HAP-1 (cell line): ENCODE data around the gene DSPP.

Source experiments
- DNase-seq, 2 experiments: peaks; one replicate each; pipeline ENCODE4 v3.0.0-alpha.2; 2016 to 2020; ENCODE audit warnings: low spot score in 2 of 2
- H3K27me3 ChIP-seq: fragments of 250-450 bp; sonication (Bioruptor Pico); 2 replicates; pipeline ENCODE4 v1.5.1; 2020; ENCODE audit warnings: low read depth, mild to moderate bottlenecking, moderate library complexity
- H3K36me3 ChIP-seq: fragments of 250-450 bp; sonication (Bioruptor Pico); replicated peaks from 2 replicates; pipeline ENCODE4 v1.5.1; 2020; ENCODE audit warnings: mild to moderate bottlenecking
- H3K4me1 ChIP-seq: fragments of 250-450 bp; sonication (Bioruptor Pico); 2 replicates; pipeline ENCODE4 v1.5.1; 2020; ENCODE audit warnings: mild to moderate bottlenecking
- H3K4me3 ChIP-seq: fragments of 250-450 bp; sonication (Bioruptor Pico); 2 replicates; pipeline ENCODE4 v1.5.1; 2020; ENCODE audit warnings: mild to moderate bottlenecking, moderate library complexity
- H3K9me3 ChIP-seq: fragments of 250-450 bp; sonication (Bioruptor Pico); 2 replicates; pipeline ENCODE4 v1.5.1; 2020; ENCODE audit warnings: mild to moderate bottlenecking, moderate library complexity
- in situ Hi-C: fragments of 300-500 bp; cut with MboI; formaldehyde crosslinking; loops from 3 replicates; pipeline ENCODE4 v1.14.3; 2020; ENCODE audit warnings: low sequenced_read_pairs, inconsistent platforms, mixed read lengths

DSPP gene

GRCh38 chr4:87651941-87652340 is 43.6 kb downstream of the DSPP start:
- H3K4me1 ChIP-seq = no peaks in the 10 kb centered on the region
- no peak overlapping the region for H3K4me3 ChIP-seq
- peaks cover 12% of the 10 kb centered on the region for H3K27me3 ChIP-seq
- no peaks in the 10 kb centered on the region for H3K9me3 ChIP-seq
- H3K36me3 ChIP-seq = no peaks in the 10 kb centered on the region
- no peak for DNase-seq
- in situ Hi-C loops = no loop called here

GRCh38 chr4:87654487-87655044 is 46.2 kb downstream of the DSPP start:
- no peaks in the 10 kb centered on the region for H3K9me3 ChIP-seq
- peaks cover 9% of the 10 kb centered on the region for H3K27me3 ChIP-seq
- DNase-seq = no peak
- H3K4me1 ChIP-seq = no peaks in the 10 kb centered on the region
- in situ Hi-C loops = no loop called here
- no peaks in the 10 kb centered on the region for H3K36me3 ChIP-seq
- H3K4me3 ChIP-seq = no peak overlapping the region

GRCh38 chr4:87657525-87657924 is 49.2 kb downstream of the DSPP start:
- no peak for DNase-seq
- H3K9me3 ChIP-seq = no peaks in the 10 kb centered on the region
- peaks cover under 1% of the 10 kb centered on the region for H3K27me3 ChIP-seq
- no peaks in the 10 kb centered on the region for H3K4me1 ChIP-seq
- no peak overlapping the region for H3K4me3 ChIP-seq
- in situ Hi-C loops = no loop called here
- no peaks in the 10 kb centered on the region for H3K36me3 ChIP-seq

- Histone ChIP-seq H3K4me1 (no peaks in the 10 kb centered on the region), H3K9me3 (no peaks in the 10 kb centered on the region), H3K4me3 (no peak overlapping the region), H3K27me3 (peaks cover 2% of the 10 kb centered on the region), H3K36me3 (no peaks in the 10 kb centered on the region)
- in situ Hi-C loops = no loop called here
- DNase-seq = no peak
These were observed 51.1 kb downstream of the DSPP start for GRCh38 chr4:87659247-87659931.

GRCh38 chr4:87662871-87663270 is 54.5 kb downstream of the DSPP start:
- Histone ChIP-seq H3K27me3 (peaks cover 2% of the 10 kb centered on the region), H3K9me3 (no peaks in the 10 kb centered on the region), H3K4me3 (no peak overlapping the region), H3K4me1 (no peaks in the 10 kb centered on the region), H3K36me3 (no peaks in the 10 kb centered on the region)
- in situ Hi-C loops = no loop called here
- DNase-seq = no peak
